Adrenal gland (tissue), 5 donors: ENCODE data around the gene PTPRD.

Source experiments
- CTCF ChIP-seq, 6 experiments: fragments of 450-650 bp in 4 of 6; fragments of 200-600 bp in 2 of 6; sonication (generic) in 1 of 6; IDR thresholded peaks; 1 replicate in 5 of 6; 2 replicates in 1 of 6; pipeline versions ENCODE4 v1.5.1 to v1.8.0; 2016 to 2021; ENCODE audit warnings: antibody characterized with exemption in 6 of 6, mild to moderate bottlenecking in 2 of 6, moderate library complexity in 1 of 6
- POLR2A ChIP-seq, 2 donors: fragments of 450-650 bp; IDR thresholded peaks; one replicate each; pipeline ENCODE4 v1.6.1; 2017; ENCODE audit warnings: antibody characterized with exemption in 2 of 2, mild to moderate bottlenecking in 2 of 2, moderate library complexity in 1 of 2
- donor health status: DM: no; HTN: no; CAD: no.

GRCh38 chr9:9558907-9559306 lies 1053.9 kb downstream of the PTPRD start:
- TF ChIP-seq CTCF (IDR thresholded peaks at IDR 0.05) (no peak), POLR2A (IDR thresholded peaks at IDR 0.05) (no peak)
